HL-60 (cell line): Measurements from ENCODE around the gene BPTF.
"Not testable (repeated sequence)": the region's sequence is repeated elsewhere in the genome, so short reads cannot be mapped to it uniquely, and the experiment has no call there.

Source experiments
- DNase-seq, 2 experiments: peaks; one replicate each; pipeline ENCODE4 v3.0.0-alpha.2; 2010 to 2020; ENCODE audit warnings: low read depth in 1 of 2, low spot score in 1 of 2
- H3K27ac ChIP-seq: fragments of 250-450 bp; sonication (Bioruptor Pico); replicated peaks from 2 replicates; pipeline ENCODE4 v1.5.1; 2020; ENCODE audit warnings: mild to moderate bottlenecking, moderate library complexity
- H3K27me3 ChIP-seq: fragments of 250-450 bp; sonication (Bioruptor Pico); 2 replicates; pipeline ENCODE4 v1.5.1; 2021; ENCODE audit warnings: mild to moderate bottlenecking, moderate library complexity; ENCODE audit not compliant: insufficient read depth, poor library complexity, severe bottlenecking
- H3K4me3 ChIP-seq: replicated peaks from 2 replicates; pipeline ENCODE4 v1.5.1; 2011; ENCODE audit warnings: mild to moderate bottlenecking, control low read depth, low read length; ENCODE audit not compliant: insufficient read depth
- GABPA ChIP-seq: IDR thresholded peaks from 2 replicates; pipeline ENCODE4 v1.6.1; 2012; ENCODE audit warnings: low read depth
- POLR2AphosphoS5 ChIP-seq: IDR thresholded peaks from 2 replicates; pipeline ENCODE4 v1.6.1; 2012; ENCODE audit warnings: low read depth
- SPI1 ChIP-seq: IDR thresholded peaks from 2 replicates; pipeline ENCODE4 v1.6.1; 2012; ENCODE audit warnings: low read depth, mild to moderate bottlenecking, borderline replicate concordance
- TF ChIP-seq, protein P1 (sequence below): IDR thresholded peaks from one replicate; pipeline ENCODE4 v1.5.1; 2011; ENCODE audit warnings: low read length, control low read depth, inconsistent platforms; ENCODE audit not compliant: insufficient read depth
- TF ChIP-seq, protein P2 (sequence below): IDR thresholded peaks from 2 replicates; pipeline ENCODE4 v1.6.1; 2012; ENCODE audit warnings: low read depth; ENCODE audit not compliant: insufficient replicate concordance

The BPTF gene

DNA sequence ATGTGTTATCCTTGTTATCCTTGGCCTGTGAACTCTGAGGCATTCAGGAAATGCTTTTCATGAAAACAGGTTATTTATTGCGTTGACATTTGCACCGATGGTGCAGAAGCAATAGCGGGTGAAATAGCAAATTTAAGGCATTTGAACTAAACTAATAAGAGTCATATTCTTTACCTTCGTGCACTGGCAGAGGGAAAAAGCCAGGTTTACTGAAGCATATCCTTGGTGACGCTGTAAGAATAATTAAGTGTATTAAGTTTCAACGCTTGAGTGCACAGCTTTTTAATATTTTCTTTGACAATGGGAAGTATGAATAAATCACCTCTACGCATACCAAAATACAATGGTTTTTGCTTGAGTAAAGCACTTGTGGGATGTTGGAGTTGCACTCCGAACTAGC, 196.7 kb downstream of the BPTF start:
- no peak for TF ChIP-seq SPI1
- TF ChIP-seq, protein P1, sequence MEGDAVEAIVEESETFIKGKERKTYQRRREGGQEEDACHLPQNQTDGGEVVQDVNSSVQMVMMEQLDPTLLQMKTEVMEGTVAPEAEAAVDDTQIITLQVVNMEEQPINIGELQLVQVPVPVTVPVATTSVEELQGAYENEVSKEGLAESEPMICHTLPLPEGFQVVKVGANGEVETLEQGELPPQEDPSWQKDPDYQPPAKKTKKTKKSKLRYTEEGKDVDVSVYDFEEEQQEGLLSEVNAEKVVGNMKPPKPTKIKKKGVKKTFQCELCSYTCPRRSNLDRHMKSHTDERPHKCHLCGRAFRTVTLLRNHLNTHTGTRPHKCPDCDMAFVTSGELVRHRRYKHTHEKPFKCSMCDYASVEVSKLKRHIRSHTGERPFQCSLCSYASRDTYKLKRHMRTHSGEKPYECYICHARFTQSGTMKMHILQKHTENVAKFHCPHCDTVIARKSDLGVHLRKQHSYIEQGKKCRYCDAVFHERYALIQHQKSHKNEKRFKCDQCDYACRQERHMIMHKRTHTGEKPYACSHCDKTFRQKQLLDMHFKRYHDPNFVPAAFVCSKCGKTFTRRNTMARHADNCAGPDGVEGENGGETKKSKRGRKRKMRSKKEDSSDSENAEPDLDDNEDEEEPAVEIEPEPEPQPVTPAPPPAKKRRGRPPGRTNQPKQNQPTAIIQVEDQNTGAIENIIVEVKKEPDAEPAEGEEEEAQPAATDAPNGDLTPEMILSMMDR: no peak
- TF ChIP-seq, protein P2, sequence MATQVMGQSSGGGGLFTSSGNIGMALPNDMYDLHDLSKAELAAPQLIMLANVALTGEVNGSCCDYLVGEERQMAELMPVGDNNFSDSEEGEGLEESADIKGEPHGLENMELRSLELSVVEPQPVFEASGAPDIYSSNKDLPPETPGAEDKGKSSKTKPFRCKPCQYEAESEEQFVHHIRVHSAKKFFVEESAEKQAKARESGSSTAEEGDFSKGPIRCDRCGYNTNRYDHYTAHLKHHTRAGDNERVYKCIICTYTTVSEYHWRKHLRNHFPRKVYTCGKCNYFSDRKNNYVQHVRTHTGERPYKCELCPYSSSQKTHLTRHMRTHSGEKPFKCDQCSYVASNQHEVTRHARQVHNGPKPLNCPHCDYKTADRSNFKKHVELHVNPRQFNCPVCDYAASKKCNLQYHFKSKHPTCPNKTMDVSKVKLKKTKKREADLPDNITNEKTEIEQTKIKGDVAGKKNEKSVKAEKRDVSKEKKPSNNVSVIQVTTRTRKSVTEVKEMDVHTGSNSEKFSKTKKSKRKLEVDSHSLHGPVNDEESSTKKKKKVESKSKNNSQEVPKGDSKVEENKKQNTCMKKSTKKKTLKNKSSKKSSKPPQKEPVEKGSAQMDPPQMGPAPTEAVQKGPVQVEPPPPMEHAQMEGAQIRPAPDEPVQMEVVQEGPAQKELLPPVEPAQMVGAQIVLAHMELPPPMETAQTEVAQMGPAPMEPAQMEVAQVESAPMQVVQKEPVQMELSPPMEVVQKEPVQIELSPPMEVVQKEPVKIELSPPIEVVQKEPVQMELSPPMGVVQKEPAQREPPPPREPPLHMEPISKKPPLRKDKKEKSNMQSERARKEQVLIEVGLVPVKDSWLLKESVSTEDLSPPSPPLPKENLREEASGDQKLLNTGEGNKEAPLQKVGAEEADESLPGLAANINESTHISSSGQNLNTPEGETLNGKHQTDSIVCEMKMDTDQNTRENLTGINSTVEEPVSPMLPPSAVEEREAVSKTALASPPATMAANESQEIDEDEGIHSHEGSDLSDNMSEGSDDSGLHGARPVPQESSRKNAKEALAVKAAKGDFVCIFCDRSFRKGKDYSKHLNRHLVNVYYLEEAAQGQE: no peak
- no peak for TF ChIP-seq GABPA
- TF ChIP-seq POLR2AphosphoS5: no peak
- DNase-seq: no peak
- Histone ChIP-seq H3K4me3 (no peak overlapping the region), H3K27ac (no peak overlapping the region), H3K27me3 (no peaks in the 10 kb centered on the region)

DNA sequence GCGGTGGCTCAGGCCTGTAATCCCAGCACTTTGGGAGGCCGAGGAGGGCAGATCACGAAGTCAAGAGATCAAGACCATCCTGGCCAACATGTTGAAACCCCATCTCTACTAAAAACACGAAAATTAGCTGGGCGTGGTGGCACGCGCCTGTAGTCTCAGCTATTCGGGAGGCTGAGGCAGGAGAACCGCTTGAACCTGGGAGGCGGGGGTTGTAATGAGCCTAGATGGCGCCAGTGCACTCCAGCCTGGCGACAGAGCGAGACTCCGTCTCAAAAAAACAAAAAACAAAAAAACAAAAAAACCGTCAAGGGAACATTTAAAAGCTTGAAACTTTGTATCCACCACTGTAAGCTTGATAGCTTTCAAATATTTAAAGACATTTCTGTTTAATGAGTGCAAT, 197.2 kb downstream of the BPTF start:
- DNase-seq, H3K27ac ChIP-seq, H3K4me3 ChIP-seq, H3K27me3 ChIP-seq: not testable (repeated sequence)

DNA sequence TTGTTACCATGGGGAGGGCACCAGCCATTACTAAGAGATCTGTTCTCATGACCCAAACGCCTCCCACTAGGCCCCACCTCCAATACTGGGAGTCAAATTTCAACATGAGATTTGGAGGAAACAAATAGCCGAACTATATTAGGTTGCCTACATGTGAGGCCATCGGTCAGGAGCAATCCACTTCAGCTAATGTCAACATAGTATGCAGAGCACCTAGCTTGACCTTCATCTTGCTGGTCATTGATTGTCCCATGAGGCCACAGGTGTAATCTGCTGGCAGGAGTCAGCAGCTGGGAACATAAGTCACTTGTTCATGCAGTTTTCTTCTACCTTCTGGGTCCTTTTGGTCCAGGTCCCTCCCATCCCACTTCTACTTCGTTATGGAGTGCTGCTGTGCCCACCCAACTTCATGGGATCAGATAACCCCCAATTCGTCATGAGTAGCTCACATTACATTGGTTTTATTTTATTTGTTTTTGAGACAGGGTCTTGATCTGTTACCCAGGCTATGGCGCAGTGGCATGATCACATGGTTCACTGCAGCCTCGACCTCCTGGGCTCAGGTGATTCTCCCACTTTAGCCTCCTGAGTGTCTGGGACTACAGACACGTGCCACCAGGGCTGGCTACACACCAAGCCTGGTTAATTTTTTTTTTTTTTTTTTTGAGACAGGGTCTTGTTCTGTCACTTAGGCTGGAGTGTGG, 204.4 kb downstream of the BPTF start:
- H3K4me3 ChIP-seq: no peak overlapping the region
- TF ChIP-seq, protein P2: no peak
- no peak for TF ChIP-seq POLR2AphosphoS5
- TF ChIP-seq, protein P1: no peak
- no peak for TF ChIP-seq SPI1
- no peak for TF ChIP-seq GABPA
- no peaks in the 10 kb centered on the region for H3K27me3 ChIP-seq
- no peak for DNase-seq
- no peak overlapping the region for H3K27ac ChIP-seq
